HG03575 (cell line): ENCODE data around the gene LIN7C.

ENCODE experiments used
- ATAC-seq: cut with Tn5 transposase; IDR thresholded peaks from one replicate; pipeline ENCODE4 v1.9.1; 2021; ENCODE audit not compliant: unreplicated experiment, insufficient number of reproducible peaks, low FRiP score; ENCODE audit errors: extremely low read depth

LIN7C gene

GRCh38 chr11:27514076-27514475 lies 7.5 kb upstream of the LIN7C start:
- no peak for ATAC-seq

- ATAC-seq: no peak
Measured at GRCh38 chr11:27513389-27513788, 6.8 kb upstream of the LIN7C start.

- no peak for ATAC-seq
Measured at GRCh38 chr11:27512238-27512637, 5.7 kb upstream of the LIN7C start.

GRCh38 chr11:27509908-27510307 lies 3.3 kb upstream of the LIN7C start:
- ATAC-seq: no peak

GRCh38 chr11:27507557-27508322 lies 1.2 kb upstream of the LIN7C start:
- ATAC-seq: no peak

GRCh38 chr11:27505781-27506180 lies 788 bp downstream of the LIN7C start:
- peak; percentile 4 for ATAC-seq

GRCh38 chr11:27504205-27504604 lies 2.4 kb downstream of the LIN7C start:
- no peak for ATAC-seq

GRCh38 chr11:27501100-27501499 lies 5.5 kb downstream of the LIN7C start:
- no peak for ATAC-seq

- no peak for ATAC-seq
Measured at GRCh38 chr11:27497911-27498310, 8.7 kb downstream of the LIN7C start.

GRCh38 chr11:27497284-27497866 lies 9.2 kb downstream of the LIN7C start:
- no peak for ATAC-seq

GRCh38 chr11:27496461-27496860 lies 10.1 kb downstream of the LIN7C start:
- no peak for ATAC-seq

GRCh38 chr11:27495710-27496300 lies 10.8 kb downstream of the LIN7C start:
- no peak for ATAC-seq

GRCh38 chr11:27489092-27489491 lies 17.5 kb downstream of the LIN7C start:
- ATAC-seq: no peak

- no peak for ATAC-seq
Measured at GRCh38 chr11:27487706-27488105, 18.9 kb downstream of the LIN7C start.

- ATAC-seq: no peak
Measured at GRCh38 chr11:27485930-27486773, 20.4 kb downstream of the LIN7C start.

- ATAC-seq: no peak
Measured at GRCh38 chr11:27482793-27483192, 23.8 kb downstream of the LIN7C start.

- no peak for ATAC-seq
Measured at GRCh38 chr11:27481992-27482391, 24.6 kb downstream of the LIN7C start.

- ATAC-seq: no peak
Measured at GRCh38 chr11:27477831-27478230, 28.7 kb downstream of the LIN7C start.

- ATAC-seq: no peak
Measured at GRCh38 chr11:27477243-27477642, 29.3 kb downstream of the LIN7C start.

GRCh38 chr11:27475622-27476021 lies 30.9 kb downstream of the LIN7C start:
- no peak for ATAC-seq
